Ammon's horn (tissue), 1 donor: ENCODE results near the gene CEACAM4.
"Not testable (repeated sequence)": the region's sequence is repeated elsewhere in the genome, so short reads cannot be mapped to it uniquely, and the experiment has no call there.

ENCODE experiments used
- DNase-seq: peaks from one replicate; pipeline ENCODE4 v3.0.0-alpha.2; 2016; ENCODE audit warnings: low spot score

Gene CEACAM4

GRCh38 chr19:41584931-41585330, 41.9 kb downstream of the CEACAM4 start:
- DNase-seq = no peak

- DNase-seq = no peak
These were observed 42.5 kb downstream of the CEACAM4 start for GRCh38 chr19:41584260-41584810.

GRCh38 chr19:41582577-41583182, 44.2 kb downstream of the CEACAM4 start:
- not testable (repeated sequence) for DNase-seq

- not testable (repeated sequence) for DNase-seq
These were observed 45.8 kb downstream of the CEACAM4 start for GRCh38 chr19:41581068-41581467.

- no peak for DNase-seq
These were observed 48.0 kb downstream of the CEACAM4 start for GRCh38 chr19:41578886-41579285.

GRCh38 chr19:41577833-41578232, 49.0 kb downstream of the CEACAM4 start:
- DNase-seq = no peak

- no peak for DNase-seq
These were observed 49.6 kb downstream of the CEACAM4 start for GRCh38 chr19:41577144-41577830.

GRCh38 chr19:41575998-41576397, 50.9 kb downstream of the CEACAM4 start, which contains the start of gene CEACAM21:
Gene CEACAM21 (plus strand): TSS chr19:41576166. CDS start chr19:41576275, 109 bp downstream.
- DNase-seq = peak; percentile 76

GRCh38 chr19:41570639-41571112, 56.2 kb downstream of the CEACAM4 start:
- DNase-seq = peak; percentile 80

- no peak for DNase-seq
These were observed 56.7 kb downstream of the CEACAM4 start for GRCh38 chr19:41570179-41570578.

GRCh38 chr19:41569481-41570150, 57.3 kb downstream of the CEACAM4 start:
- no peak for DNase-seq
